ENCODE measurements around the gene CTSE.
"Not testable (repeated sequence)": the region's sequence is repeated elsewhere in the genome, so short reads cannot be mapped to it uniquely, and the experiment has no call there.

Gene CTSE

DNA sequence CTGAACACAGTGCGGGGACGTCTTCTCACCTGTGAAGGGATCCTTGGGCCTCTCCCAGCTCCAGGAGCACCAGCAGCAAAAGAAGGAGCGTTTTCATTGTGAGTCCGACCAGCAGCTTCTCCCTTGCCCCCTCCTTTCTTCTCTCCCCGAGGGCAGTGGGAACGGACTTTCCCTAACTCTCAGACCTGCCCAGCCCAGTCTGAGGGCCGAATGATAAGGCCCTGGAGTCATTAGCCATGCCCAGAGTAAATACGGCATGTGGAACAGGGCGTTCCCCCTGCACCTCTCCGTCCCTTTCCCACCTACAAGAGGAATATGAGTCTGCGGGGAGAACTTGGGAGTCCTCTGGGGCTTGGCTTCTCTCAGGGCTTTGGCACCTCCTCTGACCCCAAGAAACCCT, at the start of gene CTSE:
Gene CTSE, minus strand, starts transcription at position 201 of the 400 bp plus-strand sequence. Its CDS starts 104 bp downstream, at position 97.
- TF ChIP-seq, protein P1, sequence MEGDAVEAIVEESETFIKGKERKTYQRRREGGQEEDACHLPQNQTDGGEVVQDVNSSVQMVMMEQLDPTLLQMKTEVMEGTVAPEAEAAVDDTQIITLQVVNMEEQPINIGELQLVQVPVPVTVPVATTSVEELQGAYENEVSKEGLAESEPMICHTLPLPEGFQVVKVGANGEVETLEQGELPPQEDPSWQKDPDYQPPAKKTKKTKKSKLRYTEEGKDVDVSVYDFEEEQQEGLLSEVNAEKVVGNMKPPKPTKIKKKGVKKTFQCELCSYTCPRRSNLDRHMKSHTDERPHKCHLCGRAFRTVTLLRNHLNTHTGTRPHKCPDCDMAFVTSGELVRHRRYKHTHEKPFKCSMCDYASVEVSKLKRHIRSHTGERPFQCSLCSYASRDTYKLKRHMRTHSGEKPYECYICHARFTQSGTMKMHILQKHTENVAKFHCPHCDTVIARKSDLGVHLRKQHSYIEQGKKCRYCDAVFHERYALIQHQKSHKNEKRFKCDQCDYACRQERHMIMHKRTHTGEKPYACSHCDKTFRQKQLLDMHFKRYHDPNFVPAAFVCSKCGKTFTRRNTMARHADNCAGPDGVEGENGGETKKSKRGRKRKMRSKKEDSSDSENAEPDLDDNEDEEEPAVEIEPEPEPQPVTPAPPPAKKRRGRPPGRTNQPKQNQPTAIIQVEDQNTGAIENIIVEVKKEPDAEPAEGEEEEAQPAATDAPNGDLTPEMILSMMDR (IDR thresholded peaks at IDR 0.05): no peak
- TF ChIP-seq ZFX (IDR thresholded peaks at IDR 0.05; ENCODE audit: borderline replicate concordance): no peak
- no peak within 1 kb of the TSS for H3K27ac ChIP-seq

DNA sequence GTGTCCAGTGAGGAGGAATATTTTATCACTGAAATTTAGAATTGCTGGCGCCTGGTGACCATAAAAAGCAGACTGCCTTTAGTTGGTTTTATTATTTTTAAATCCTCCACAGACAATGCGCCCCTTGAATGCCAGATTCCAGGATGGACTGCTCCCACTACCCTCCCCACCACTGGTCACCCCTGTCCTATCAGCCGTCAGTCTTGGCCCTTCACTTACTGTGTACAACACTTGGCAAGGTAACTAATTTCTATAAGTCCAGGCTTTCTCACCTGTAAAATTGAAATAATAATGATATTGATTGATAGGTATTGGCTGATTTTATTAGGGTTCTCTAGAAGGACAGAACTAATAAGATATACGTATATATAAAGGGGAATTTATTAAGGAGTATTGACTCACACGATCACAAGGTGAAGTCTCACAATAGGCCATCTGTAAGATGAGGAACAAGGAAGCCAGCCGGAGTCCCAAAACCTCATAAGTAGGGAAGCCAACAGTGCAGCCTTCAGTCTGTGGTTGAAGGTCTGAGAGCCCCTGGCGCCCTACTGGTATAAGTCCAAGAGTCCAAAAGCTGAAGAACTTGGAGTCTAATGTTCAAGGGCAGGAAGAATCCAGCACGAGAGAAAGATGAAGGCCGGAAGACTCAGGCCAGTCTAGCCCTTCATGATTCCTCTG, 47.1 kb upstream of the CTSE start:
- no peak overlapping the region for H3K27ac ChIP-seq

DNA sequence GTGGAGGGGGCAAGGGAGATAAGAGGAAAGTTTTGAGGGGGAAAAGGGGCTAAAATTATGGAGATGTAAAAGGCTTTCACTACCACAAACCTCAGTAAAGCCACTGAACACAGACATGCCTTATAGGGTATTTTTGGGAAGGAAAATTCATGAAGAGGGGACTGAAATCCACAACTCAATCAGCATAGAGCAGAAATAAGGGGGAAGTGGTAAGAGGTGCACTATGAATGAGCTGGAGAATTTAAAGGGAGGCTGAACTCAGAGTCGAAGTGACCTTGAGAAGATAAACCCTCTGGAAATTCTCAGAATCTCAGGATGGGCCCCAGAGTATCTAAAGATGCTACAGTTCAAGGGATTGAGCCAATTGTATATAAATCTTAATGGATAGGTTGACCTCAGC, 44.6 kb upstream of the CTSE start:
- TF ChIP-seq, protein P1 (IDR thresholded peaks at IDR 0.05): no peak
- no peak for TF ChIP-seq ZFX (IDR thresholded peaks at IDR 0.05; ENCODE audit: borderline replicate concordance)
- H3K27ac ChIP-seq: no peak overlapping the region

More for the DNA sequence above, 47.1 kb upstream of the CTSE start:
- TF ChIP-seq, protein P1 (IDR thresholded peaks at IDR 0.05): no peak
- TF ChIP-seq ZFX (IDR thresholded peaks at IDR 0.05; ENCODE audit: borderline replicate concordance): no peak

DNA sequence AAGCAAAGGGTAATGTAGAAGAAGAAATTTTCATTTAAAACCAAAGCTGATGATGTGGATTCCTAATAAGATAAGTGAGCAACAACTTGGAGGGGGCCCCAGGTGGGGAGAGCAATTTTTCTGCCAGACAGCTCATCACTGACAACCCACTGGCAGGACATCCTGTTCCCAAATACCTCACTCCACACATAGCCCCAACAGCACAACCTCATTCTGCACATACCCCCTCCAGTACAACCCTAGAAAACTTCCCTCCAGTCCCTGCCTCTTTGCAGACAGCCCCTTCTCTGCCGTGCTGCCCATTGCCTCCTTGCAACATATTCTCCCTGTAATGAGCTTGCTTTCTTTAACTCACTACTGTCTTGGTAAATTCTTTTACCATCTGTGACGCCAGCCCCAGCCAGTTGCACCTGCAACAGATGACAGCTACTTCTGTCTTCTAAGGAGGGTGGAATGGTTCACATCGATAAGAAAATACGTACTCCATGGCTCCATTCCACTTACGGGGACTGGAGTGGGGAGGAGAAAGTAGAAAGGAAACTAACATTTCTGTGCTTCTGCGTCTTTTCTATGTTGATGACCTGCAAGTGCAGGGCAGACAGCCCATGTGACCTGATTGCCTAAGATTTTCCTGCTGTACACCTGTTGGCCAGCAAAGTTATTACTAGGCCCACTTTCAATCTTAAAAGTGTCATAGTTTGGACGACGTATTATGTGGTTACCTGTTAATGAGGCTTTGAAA, 44.0 kb upstream of the CTSE start:
- no peak overlapping the region for H3K27ac ChIP-seq
- TF ChIP-seq, protein P1 (IDR thresholded peaks at IDR 0.05): no peak
- TF ChIP-seq ZFX (IDR thresholded peaks at IDR 0.05; ENCODE audit: borderline replicate concordance): no peak

DNA sequence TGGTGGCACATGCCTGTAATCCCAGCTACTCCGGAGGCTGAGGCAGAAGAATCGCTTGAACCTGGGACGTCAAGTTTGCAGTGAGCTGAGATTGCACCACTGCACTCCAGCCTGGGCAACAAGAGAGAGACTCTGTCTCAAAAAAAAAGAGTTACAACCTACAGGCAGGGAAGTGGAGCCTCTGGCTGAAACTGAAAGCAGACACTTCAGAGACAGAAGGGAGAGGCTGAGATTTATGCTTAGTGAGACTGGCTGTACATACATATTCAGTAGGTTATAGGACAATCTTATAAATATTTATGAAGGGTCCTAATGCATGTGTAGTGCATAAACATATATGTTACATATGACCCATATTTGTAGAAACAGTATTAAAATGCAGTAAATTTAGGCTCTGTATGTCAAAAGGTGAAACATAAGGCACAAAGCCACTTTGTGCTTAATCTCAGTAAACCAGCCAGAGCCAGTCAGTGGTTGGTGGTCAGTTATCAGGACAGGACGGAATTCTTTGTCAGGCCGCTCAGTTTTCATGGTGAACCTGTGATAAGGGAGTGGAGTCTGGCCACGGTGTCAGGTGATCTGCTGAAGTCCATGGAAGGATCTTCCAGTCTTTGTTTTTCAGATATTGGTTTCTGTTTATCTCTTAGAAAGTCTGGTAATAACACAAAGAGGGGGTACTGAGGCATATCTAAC, 42.9 kb upstream of the CTSE start:
- H3K27ac ChIP-seq: no peak overlapping the region
- TF ChIP-seq, protein P1 (IDR thresholded peaks at IDR 0.05): no peak
- TF ChIP-seq ZFX (IDR thresholded peaks at IDR 0.05; ENCODE audit: borderline replicate concordance): no peak

DNA sequence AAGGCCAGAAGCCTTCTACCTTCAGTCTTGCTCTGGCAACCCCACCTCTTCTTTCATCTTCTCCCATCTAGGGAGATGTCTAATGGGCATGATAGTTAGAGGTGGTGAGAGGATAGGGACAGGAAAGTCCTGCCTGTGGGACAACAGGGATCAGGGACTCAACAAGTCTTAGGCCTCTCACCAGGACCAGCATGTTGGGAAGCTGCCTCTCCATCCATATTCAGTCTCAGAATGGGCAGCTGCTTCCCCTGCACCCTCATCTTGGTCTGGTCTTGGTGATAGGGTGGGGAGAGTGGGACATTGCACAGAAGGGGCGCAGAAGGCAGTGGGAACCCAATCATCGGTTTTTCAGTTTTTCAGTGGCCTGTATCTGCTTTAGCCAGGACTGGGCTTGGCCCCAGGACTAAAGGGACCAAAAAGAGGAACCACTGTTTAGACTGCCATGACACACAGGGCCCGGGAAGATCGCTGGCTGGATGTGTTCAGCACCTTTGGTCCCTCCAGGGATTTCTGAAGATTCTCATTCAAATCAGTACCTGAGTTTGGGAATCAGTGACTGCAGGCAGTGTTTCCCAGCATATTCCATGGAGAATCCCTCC, 42.0 kb upstream of the CTSE start:
- TF ChIP-seq ZFX (IDR thresholded peaks at IDR 0.05; ENCODE audit: borderline replicate concordance): no peak
- TF ChIP-seq, protein P1 (IDR thresholded peaks at IDR 0.05): no peak
- H3K27ac ChIP-seq: no peak overlapping the region

DNA sequence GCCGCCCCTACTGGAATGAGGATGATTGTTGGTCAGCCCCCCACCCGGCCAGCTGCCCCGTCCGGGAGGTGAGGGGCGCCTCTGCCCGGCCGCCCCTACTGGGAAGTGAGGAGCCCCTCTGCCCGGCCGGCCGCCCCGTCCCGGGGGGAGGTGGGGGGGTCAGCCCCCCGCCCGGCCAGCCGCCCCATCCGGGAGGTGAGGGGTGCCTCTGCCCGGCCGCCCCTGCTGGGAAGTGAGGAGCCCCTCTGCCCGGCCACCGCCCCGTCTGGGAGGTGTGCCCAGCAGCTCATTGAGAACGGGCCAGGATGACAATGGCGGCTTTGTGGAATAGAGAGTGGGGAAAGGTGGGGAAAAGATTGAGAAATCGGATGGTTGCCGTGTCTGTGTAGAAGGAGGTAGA, 40.8 kb upstream of the CTSE start:
- H3K27ac ChIP-seq: not testable (repeated sequence)

DNA sequence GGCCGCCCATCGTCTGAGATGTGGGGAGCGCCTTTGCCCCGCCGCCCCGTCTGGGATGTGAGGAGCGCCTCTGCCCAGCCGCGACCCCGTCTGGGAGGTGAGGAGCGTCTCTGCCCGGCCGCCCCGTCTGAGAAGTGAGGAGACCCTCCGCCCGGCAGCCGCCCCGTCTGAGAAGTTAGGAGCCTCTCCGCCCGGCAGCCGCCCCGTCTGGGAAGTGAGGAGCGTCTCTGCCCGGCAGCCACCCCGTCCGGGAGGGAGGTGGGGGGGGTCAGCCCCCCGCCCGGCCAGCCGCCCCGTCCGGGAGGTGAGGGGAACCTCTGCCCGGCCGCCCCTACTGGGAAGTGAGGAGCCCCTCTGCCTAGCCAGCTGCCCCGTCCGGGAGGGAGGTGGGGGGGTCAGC, 40.3 kb upstream of the CTSE start:
- H3K27ac ChIP-seq: not testable (repeated sequence)

Data from 22Rv1 (cell line).